ENCODE data around the gene LACTBL1.
"Not testable (repeated sequence)": the region's sequence is repeated elsewhere in the genome, so short reads cannot be mapped to it uniquely, and the experiment has no call there.

The LACTBL1 gene, protein sequence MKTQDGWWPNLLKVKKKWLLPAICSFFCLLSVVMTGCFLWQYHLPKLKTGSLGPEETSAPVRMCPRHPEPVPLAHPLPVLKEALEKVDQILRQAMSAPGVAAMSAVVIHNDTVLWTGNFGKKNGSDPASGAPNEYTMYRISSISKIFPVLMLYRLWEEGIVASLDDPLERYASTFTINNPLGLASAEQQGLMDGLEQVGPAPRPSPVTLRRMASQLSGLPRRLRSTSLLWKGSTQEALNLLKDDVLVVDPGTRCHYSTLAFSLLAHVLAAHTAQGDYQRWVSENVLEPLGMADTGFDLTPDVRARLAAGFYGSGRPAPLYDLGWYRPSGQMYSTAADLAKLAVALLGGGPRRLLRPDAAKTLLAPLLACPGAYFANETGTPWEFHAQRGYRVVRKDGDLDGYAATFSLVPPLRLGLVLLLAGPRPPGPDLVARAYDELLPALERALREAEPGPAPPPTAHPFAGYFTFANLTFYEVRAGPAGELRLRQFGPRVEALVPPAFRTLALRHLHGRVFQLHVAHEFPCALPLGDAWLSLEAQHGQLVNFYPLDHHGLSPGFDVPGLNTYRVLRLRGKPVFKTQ

DNA sequence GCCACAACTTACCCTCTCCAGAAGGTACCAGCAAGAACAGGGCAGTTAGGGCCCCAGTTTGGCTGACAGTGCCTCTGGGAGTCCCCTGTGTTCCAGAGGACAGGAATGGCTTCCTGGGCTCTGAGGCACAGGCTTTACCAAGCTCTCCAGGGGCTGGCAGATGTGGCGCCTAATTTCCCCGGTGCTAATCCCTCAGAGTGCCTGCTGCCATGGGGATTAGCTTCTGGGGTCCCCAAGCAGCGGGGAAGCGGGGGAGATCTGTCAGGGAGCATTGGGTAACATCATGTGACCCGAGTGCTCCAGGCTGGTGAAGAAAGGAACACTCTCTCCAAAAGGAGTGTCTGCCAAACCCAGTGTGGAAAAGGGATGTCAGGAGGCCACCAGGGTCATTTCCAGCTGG is at the start of gene LACTBL1:
LACTBL1 (minus strand) TSS at position 107 of the 400 bp plus-strand sequence. CDS start 550 bp downstream, outside the sequence.
- no peak for DNase-seq

DNA sequence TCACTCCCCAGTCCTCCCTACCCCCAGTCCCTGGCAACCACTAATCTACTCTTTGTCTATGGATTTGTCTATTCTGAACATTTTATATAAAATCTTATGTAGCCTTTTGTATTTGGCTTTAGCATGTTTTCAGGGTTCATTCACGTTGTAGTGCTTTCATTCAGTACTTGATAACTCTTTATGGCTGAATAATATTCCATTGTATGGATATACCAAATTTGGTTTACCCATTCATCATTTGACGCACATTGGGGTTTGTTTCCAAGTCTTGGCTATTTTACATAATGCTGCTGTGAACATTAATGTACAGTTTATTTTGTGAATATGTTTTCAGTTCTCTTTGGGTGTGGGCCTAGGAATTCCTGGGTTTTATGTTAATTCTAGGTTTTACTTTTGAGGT is 49.2 kb upstream of the LACTBL1 start:
- no peak for DNase-seq

DNA sequence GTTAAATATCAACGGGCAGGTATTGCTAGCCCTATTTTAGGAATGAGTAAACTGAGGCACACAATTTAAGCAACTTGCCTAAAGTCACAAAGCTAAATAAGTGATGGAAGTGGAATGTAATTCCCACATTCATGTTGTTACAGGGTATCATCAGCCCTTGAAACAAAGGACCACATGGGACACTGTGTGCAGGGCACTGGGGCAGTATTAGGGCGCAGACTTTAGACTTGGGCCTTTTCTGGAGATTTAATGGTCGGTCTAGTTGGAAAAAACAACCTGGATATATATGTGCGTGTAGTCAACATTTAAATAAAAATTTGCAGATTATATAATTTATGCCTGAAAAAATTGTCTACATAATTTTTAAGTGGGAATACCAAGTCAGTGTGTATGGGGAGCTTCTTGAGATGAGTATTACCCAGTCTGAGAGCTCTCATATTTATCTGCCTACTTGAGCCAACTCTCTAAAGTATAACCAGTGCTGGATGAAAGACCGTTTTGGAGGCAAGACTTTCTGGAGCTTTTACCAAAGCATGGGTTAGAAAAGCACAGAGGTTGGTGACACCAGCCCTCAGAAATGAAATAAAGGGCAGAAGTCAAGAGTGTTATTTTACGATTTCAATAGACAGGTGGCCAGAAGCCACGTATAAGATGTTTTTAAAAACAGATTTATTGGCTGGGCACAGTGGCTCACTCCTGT is 48.2 kb upstream of the LACTBL1 start:
- no peak for DNase-seq

DNA sequence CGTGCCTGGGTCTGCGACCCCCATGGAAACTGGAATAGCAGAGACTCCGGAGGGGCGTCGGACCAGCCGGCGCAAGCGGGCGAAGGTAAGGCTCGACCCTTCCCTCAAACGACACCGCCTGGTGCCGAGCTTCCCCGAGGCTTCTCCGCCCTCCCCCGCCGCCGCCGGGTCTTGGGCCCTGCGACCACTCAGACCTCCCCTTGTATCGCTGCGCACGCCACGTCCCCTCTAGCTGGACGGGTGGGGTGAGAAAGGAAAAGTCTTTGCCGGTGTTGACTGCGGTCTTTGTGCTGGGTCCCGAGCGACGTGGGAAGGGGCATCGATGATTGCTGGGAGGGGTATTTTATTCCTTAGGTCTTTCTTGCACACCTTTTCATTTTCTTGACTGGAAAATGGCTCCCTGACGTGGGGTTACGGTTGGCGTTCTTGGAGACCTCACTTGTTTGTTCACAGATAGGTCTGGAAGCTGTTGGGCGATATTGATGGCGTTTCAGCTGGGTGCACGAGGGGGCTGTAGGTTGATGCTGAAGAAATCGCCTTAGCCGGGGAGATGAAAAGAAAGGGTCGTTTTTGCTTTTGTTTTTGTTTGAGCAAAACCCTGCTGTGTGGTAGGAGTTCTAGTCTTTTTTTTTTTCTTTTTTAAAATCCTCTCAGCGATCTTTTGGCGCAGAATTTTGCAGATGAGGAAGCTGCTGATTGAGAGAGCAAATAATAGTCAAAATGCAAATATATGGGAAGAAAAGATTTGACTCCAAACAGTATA is 47.4 kb upstream of the LACTBL1 start:
- DNase-seq, result peak in 34 of 56 donors; percentile 4 to 56 (median 25)

DNA sequence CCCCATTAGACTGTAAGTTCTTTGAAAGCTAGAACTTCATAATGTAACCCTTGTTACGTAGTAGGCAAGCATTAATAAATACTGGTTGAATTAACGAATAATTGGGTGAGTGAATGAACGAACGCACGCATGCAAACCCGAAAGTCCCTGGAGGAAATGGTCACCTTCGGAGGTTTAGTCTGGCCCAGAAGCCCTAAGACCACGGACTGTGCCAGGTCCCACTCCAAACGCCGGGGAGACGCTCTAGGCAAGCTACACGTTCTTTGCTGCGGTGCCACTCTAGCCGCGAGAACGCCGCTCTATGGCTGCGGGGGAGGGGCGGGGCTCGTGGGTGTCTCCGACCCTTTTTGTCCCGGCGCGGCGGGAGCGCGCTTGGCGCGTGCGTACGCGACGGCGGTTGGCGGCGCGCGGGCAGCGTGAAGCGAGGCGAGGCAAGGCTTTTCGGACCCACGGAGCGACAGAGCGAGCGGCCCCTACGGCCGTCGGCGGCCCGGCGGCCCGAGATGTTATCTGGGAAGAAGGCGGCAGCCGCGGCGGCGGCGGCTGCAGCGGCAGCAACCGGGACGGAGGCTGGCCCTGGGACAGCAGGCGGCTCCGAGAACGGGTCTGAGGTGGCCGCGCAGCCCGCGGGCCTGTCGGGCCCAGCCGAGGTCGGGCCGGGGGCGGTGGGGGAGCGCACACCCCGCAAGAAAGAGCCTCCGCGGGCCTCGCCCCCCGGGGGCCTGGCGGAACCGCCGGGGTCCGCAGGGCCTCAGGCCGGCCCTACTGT is 46.6 kb upstream of the LACTBL1 start, which contains the start of gene KDM1A:
KDM1A (plus strand) TSS at position 375 of the 769 bp plus-strand sequence; CDS start at position 504, 129 bp downstream.
- DNase-seq, result peak; percentile 42 to 98 (median 93)

DNA sequence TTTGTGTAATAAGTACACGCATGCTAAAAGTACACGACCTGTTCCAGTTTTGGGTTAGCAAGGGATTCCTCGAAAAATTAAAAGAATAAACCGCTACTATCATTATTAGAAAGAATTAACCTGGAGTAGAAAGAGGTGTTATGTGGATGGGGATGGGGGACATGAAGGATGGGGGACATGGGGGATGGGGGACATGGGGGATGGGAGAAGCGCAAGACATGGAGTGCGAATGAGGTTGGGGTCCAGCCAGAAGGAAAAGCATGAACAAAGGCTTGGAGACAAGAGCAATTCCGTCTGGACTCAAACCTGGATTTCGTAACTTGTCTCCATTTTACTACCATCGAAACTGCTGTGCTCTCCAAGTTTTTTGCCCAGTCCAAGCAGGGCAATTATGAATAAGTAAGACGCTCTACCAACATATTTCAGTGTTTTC is 46.0 kb upstream of the LACTBL1 start:
- peak in 5 of 56 donors; percentile 4 to 41 (median 32) for DNase-seq

DNA sequence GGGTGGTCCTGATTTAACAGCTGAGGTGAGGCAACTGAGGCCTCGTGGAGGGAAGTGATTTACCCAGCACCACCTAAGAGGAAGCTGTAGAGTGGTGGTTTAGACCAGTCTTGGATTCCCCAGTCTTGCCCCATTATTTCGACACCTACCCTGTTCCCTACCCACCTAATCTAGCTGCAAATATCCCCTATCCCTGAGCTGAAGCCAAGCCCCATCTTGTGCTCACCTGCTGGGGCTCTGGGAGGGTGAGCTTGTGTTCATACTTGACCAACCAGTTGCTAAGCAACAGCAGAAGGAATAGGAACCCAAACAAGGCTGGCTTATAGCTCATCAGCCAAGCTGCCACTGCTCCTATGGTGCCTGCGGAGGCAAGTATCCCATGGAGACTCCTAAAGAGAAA is 41.0 kb upstream of the LACTBL1 start:
- DNase-seq, result peak in 1 of 56 donors; percentile 3

DNA sequence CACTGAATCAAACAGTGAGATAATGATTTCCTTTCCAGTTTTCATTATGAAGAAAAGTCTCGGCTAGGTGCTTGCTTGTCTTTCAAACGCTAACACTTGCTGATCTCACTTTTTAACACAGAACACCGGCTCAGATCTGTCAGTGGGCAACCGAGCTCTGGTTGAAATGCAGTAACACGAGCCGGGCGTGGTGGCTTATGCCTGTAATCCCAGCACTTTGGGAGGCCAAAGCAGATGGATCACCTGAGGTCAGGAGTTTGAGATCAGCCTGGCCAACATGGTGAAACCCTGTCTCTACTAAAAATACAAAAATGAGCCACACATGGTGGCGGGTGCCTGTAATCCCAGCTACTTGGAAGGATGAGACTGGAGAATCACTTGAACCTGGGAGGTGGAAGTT is 37.4 kb upstream of the LACTBL1 start:
- not testable (repeated sequence) for DNase-seq

DNA sequence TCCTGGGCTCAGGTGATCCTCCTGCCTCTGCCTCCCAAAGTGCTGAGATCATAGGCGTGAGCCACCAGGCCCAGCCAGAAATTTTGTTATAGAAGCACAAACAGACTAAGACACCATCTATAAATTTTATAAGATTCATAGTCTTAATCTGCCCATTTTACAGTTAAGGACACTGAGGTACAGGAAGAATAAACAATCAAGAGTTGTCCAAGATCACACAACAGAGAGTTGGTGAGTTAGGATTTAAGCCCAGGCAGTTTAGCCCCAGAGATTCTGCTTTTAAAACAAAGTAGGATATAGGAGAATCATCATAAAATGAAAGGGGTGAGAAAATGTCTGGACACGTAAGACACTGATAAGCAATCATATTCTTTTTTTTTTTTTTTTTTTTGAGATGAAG is 36.2 kb upstream of the LACTBL1 start:
- no peak for DNase-seq

DNA sequence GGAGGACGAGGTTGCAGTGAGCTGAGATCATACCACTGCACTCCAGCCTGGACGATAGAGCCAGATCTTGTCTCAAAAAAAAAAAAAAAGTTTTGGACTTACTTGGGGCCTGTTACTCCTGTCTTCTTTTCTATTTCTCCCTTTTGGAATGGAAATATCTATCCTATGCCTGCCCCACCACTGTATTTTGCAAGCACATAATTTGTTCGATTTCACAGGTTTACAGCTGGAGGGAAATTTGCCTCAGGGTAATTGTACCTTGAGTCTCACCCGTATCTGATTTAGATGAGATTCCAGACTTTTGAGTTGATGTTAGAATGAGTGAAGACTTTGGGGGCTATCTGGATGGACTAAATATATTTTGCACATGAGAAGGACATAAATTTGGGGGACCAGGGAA is 34.4 kb upstream of the LACTBL1 start:
- no peak for DNase-seq

DNA sequence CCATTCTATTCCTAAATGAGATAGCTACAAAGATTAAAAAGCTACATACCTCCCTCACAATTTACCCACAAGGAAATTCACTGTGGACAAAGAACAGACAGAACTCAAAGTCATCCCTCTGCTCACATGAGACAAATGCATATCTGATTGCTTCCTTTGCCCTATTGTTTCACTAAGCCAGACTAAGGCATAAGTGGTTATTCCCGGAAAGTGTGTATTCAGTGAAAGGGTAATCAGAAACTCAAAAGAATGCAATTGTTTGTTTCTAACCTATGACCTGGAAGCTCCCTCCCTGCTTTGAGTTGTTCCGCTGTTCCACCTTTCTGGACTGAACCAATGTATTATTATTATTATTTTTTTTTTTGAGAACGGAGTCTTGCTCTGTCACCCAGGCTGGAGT is 32.1 kb upstream of the LACTBL1 start:
- DNase-seq, result not testable (repeated sequence)

DNA sequence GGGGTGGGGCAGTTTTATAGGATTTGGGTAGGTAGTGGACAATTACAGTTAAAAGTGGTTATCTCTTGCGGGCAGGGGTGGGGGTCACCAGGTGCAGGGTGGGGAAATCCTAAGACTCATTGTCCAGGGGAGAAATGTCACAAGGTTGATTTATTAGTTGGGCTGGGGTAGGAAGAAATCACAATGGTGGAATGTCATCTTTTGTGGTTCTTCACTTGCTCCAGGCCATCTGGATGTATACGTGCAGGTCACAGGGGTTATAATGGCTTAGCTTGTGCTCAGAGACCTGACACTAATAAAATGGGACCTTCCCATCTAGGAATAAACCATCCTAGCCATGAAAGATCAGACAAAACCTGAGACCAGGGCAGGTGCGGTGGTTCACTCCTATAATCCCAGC is 31.4 kb upstream of the LACTBL1 start:
- no peak for DNase-seq

DNA sequence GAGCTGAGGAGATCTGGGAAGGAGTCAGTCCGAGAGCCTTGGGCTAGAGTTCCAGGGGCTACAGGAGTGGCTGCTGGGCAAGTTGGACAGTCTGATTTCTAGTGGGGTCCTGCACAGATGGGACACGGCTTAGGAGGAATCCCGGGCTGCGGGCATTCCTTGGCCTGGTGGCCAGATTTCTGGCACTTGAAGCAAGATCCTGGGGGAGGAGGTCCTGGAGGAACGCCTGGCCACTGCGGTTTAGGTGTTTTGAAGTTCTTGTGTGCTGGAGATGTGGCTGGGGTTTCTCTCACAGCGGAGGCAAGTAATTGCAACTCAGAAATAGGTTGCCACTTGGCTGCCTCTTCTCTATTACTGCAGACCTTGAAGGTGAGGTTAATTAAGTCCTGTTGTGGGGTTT is 29.6 kb upstream of the LACTBL1 start:
- DNase-seq, result not testable (repeated sequence)

DNA sequence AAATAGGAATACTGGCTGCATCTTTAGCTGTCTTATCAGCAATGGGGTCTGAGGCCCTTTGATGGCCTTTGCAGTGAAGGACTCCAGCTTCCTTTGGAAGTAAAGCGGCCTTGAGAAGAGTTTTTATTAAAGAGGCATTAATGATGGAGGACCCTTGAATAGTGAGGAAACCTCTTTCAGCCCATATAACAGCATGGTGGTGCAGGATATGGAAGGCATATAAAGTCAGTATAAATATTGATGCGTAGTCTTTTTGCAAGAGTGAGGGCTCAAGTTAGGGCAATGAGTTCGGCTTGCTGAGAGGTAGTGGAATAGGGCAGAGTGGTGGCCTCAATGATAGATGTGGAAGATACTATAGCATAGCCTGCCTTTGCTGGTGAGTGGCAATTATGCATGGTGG is 27.5 kb upstream of the LACTBL1 start:
- DNase-seq, result not testable (repeated sequence)

DNA sequence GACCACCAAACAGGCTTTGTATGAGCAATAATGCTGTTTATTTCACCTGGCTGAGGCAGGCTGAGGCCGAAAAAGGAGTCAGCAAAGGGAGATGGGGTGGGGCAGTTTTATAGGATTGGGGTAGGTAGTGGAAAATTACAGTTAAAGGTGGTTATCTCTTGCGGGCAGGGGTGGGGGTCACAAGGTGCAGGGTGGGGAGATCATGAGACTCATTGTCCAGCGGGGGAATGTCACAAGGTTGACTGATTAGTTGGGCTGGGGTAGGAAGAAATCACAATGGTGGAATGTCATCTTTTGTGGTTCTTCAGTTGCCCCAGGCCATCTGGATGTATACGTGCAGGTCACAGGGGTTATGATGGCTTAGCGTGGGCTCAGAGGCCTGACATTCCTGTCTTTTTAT is 24.9 kb upstream of the LACTBL1 start:
- not testable (repeated sequence) for DNase-seq

DNA sequence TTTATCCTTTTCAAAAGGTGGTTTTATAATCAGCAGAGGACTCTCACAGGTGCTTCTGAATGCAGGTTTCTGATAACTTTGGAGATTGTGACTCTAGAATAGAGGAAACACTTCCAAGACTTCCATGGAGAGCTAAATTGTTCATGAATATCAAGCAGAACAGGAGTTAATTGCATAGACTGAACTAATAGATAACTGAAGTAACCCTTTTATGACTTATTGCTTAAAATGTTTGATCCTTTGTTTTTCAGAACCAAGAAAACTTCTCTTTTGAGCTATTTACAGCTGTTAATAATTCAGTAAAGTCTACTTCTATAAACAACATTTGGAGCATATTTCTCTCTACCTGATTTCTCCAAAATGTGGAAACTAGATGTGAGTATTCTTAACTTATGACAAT is 23.1 kb upstream of the LACTBL1 start:
- no peak for DNase-seq

DNA sequence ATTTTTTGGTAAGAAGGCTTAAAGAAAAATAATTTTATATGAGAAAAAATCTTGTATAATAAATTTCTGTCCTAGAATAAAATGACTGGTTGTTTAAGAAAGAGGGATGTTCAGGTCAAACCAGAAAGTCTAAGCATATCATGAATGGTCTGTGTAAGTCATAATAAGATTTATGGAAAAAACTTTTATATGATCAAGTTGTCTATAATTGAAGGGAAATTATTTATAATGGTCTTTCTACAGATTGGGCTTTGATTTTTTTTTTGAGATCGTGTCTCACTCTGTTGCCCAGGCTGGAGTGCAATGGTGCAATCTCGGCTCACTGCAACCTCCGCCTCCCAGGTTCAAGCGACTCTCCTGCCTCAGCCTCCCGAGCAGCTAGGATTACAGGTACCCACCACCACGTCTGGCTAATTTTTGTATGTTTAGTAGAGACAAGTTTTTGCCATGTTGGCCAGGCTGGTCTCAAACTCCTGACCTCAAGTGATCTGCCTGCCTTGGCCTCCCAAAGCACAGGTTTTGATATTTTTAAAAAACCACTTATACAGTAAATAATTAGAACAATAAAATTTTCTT is 20.6 kb upstream of the LACTBL1 start:
- DNase-seq, result not testable (repeated sequence)

DNA sequence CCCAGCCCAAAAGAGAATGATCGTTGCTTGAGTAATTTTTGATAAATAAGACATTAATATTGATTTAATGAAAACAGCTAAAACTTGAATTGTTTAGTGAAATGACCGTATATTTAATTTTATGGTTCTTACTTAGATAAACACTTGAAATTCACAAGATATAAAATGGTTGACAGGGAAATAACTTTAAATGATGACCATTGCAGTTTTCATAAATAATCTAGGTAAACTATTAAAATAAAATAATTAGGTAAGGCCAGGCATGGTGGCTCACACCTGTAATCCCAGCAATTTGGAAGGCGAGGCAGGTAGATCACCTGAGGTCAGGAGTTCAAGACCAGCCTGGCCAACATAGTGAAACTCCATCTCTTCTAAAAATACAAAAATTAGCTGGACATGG is 19.7 kb upstream of the LACTBL1 start:
- DNase-seq, result not testable (repeated sequence)

DNA sequence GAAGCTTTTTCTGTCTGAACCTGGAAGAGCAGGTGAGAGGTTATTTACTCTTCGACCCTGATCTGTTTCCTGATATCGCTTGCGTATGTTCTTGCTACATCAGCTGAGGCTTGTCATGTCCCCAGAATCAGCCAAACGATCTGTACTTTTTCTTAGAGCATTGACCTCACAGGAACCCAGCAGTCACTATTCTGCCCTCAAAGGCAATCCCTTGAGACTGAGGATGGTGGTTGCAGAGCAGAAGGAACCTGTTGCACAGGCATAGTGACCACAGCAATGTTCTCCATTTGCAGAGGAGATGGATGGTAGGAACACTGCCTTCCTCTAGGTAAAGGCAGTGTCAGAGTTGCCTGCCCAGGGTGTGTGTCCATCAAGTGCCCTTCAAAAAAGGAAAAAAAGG is 11.3 kb upstream of the LACTBL1 start:
- no peak for DNase-seq

DNA sequence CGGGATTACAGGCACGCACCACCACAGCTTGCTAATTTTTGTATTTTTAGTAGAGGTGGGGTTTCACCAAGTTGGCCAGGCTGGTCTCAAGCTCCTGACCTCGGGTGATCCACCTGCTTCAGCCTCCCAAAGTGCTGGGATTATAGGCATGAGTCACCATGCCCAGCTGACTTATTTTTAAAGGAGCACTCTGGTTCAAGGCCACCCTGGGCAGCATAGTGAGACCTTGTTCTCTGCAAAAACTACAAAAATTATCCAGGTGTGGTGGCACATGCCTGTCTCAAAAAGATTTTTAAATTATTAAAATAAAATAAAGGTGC is 7.8 kb upstream of the LACTBL1 start:
- DNase-seq, result not testable (repeated sequence)
